ENCODE measurements around the gene SPAG17. TPM values are rescaled to one million over a fixed set of nuclear protein-coding genes. Genes with fewer than 3 reads are reported as not detected.

Gene SPAG17
- total RNA-seq, 1 experiment from 2014 or later = not detected

DNA sequence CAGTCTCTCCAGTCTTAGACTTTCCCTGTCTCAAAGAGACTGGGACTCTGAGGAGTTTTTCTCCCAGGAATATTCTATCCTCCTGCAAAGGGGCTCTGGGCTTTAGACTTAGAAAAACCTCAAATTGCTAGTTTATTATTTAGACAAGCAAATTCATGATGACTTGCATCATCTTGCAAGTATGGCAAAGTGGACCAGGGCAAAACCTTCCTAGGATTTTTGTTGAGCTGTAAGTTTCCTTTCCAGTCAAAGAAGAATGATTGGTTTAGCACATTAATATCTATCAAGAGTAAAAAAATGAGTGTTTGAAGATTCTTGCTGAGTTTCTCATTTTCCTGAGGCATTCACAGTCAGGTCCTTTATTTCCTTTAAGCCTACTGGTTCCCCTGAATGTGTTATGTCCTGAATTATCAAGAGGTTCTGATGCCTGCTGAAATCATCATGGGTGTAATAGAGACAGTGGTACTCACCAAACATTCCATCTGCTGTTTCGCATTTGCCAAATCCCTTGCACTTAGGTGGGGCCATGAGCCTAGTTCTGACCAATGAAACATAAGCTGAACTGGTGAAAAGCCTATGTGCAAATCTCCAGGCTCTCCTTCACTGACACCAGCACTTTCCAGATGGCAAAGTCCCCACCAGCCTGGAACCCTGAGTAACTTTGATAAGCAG lies 25.2 kb upstream of the SPAG17 start:
- Histone ChIP-seq H2AFZ (ENCODE audit: low read depth, low read length, poor library complexity, severe bottlenecking) (no peak overlapping the region), H3K36me3 (ENCODE audit: control insufficient read depth in 1 of 2, insufficient read depth in 2 of 2, low read length in 2 of 2) (no peaks in the 10 kb centered on the region), H3K27ac (ENCODE audit: low read depth, low read length) (no peak overlapping the region), H3K9me3 (ENCODE audit: control insufficient read depth in 1 of 2, insufficient read depth in 1 of 2, low read depth in 1 of 2, low read length in 2 of 2) (no peaks in the 10 kb centered on the region), H4K20me1 (ENCODE audit: insufficient read depth) (no peaks in the 10 kb centered on the region), H3K4me1 (ENCODE audit: control insufficient read depth in 1 of 2, insufficient read depth in 2 of 2, low read length in 2 of 2) (no peaks in the 10 kb centered on the region), H3K9me2 (ENCODE audit: insufficient read depth) (no peaks in the 10 kb centered on the region), H3K27me3 (ENCODE audit: insufficient read depth, low read length) (no peaks in the 10 kb centered on the region), H3K79me2 (ENCODE audit: insufficient read depth, low read length) (no peaks in the 10 kb centered on the region), H3K4me2 (ENCODE audit: low read length) (no peak overlapping the region), H3K4me3 (replicated peaks in 1 of 2; ENCODE audit: low read depth in 1 of 2, low read length in 2 of 2) (no peak overlapping the region), H3K9ac (ENCODE audit: low read length) (no peak overlapping the region)
- TF ChIP-seq JUND (IDR thresholded peaks at IDR 0.05) (no peak), POLR2AphosphoS5 (IDR thresholded peaks at IDR 0.05; ENCODE audit: low read depth, low read length) (no peak), FOSL1 (IDR thresholded peaks at IDR 0.05; ENCODE audit: low read depth) (no peak), ZNF274 (IDR thresholded peaks at IDR 0.05; ENCODE audit: low read depth, low read length) (no peak), SP1 (IDR thresholded peaks at IDR 0.05; ENCODE audit: low read depth) (no peak), SRF (IDR thresholded peaks at IDR 0.05; ENCODE audit: low read depth) (no peak), CBX3 (IDR thresholded peaks at IDR 0.05; ENCODE audit: low read depth) (no peak), EZH2phosphoT487 (IDR thresholded peaks at IDR 0.05; ENCODE audit: borderline replicate concordance) (no peak), YY1 (IDR thresholded peaks at IDR 0.05; ENCODE audit: extremely low read depth, insufficient replicate concordance, low read depth, low read length) (no peak), RAD21 (IDR thresholded peaks at IDR 0.05; ENCODE audit: low read depth) (no peak), POLR2A (IDR thresholded peaks at IDR 0.05; ENCODE audit: borderline replicate concordance, extremely low read depth, insufficient read depth, insufficient read length) (no peak)
- TF ChIP-seq, protein P1, sequence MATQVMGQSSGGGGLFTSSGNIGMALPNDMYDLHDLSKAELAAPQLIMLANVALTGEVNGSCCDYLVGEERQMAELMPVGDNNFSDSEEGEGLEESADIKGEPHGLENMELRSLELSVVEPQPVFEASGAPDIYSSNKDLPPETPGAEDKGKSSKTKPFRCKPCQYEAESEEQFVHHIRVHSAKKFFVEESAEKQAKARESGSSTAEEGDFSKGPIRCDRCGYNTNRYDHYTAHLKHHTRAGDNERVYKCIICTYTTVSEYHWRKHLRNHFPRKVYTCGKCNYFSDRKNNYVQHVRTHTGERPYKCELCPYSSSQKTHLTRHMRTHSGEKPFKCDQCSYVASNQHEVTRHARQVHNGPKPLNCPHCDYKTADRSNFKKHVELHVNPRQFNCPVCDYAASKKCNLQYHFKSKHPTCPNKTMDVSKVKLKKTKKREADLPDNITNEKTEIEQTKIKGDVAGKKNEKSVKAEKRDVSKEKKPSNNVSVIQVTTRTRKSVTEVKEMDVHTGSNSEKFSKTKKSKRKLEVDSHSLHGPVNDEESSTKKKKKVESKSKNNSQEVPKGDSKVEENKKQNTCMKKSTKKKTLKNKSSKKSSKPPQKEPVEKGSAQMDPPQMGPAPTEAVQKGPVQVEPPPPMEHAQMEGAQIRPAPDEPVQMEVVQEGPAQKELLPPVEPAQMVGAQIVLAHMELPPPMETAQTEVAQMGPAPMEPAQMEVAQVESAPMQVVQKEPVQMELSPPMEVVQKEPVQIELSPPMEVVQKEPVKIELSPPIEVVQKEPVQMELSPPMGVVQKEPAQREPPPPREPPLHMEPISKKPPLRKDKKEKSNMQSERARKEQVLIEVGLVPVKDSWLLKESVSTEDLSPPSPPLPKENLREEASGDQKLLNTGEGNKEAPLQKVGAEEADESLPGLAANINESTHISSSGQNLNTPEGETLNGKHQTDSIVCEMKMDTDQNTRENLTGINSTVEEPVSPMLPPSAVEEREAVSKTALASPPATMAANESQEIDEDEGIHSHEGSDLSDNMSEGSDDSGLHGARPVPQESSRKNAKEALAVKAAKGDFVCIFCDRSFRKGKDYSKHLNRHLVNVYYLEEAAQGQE (IDR thresholded peaks at IDR 0.05; ENCODE audit: low read depth) = no peak
- TF ChIP-seq, protein P2, sequence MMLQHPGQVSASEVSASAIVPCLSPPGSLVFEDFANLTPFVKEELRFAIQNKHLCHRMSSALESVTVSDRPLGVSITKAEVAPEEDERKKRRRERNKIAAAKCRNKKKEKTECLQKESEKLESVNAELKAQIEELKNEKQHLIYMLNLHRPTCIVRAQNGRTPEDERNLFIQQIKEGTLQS (IDR thresholded peaks at IDR 0.05) = no peak
- TF ChIP-seq, protein P3, sequence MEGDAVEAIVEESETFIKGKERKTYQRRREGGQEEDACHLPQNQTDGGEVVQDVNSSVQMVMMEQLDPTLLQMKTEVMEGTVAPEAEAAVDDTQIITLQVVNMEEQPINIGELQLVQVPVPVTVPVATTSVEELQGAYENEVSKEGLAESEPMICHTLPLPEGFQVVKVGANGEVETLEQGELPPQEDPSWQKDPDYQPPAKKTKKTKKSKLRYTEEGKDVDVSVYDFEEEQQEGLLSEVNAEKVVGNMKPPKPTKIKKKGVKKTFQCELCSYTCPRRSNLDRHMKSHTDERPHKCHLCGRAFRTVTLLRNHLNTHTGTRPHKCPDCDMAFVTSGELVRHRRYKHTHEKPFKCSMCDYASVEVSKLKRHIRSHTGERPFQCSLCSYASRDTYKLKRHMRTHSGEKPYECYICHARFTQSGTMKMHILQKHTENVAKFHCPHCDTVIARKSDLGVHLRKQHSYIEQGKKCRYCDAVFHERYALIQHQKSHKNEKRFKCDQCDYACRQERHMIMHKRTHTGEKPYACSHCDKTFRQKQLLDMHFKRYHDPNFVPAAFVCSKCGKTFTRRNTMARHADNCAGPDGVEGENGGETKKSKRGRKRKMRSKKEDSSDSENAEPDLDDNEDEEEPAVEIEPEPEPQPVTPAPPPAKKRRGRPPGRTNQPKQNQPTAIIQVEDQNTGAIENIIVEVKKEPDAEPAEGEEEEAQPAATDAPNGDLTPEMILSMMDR (IDR thresholded peaks at IDR 0.05 in 2 of 3, conservative IDR thresholded peaks at IDR 0.05 in 1 of 3; ENCODE audit: borderline replicate concordance in 1 of 3, insufficient read depth in 1 of 3, low read depth in 2 of 3, low read length in 2 of 3) = no peak
- no peak for ATAC-seq
- no peak for DNase-seq (ENCODE audit: low read depth, low spot score)
- BruUV-seq (replicated peaks) = no TSS peak
- RAD21 ChIA-PET (ENCODE audit: low non-redundant PET in 1 of 2, low total read pairs in 2 of 2, uncharacterized antibody in 2 of 2, unreplicated experiment in 2 of 2) = no interaction called here
- intact Hi-C loops (cut with micrococcal nuclease) = no loop called here
- POLR2A ChIA-PET = no interaction called here
- CTCF ChIA-PET = no interaction called here

All from HCT116 (cell line).